RWPE1 (cell line): ENCODE data around the gene PRKAG3.

ENCODE experiments used
- CTCF ChIA-PET: fragments of 350-600 bp; sonication (Branson Sonifier 250); formaldehyde crosslinking; extraction: SDS; loops from one replicate; lab custom pipeline; 2021; lab: Yijun Ruan, JAX
- POLR2A ChIA-PET: fragments of 400-600 bp; formaldehyde crosslinking; extraction: SDS; loops from one replicate; lab custom pipeline; 2020; ENCODE audit warnings: antibody characterized with exemption; ENCODE audit not compliant: low non-redundant PET; lab: Yijun Ruan, JAX
- DNase-seq: peaks from one replicate; pipeline ENCODE4 v3.0.0; 2012; ENCODE audit warnings: low spot score
- H3K27ac ChIP-seq: fragments of 450-650 bp; 2 replicates; pipeline ENCODE4 v1.5.1; 2017
- TF ChIP-seq, protein P1 (sequence below): fragments of 450-650 bp; conservative IDR thresholded peaks from 2 replicates; pipeline ENCODE4 v1.5.1; 2017; ENCODE audit warnings: low read depth, mild to moderate bottlenecking

PRKAG3 gene

DNA sequence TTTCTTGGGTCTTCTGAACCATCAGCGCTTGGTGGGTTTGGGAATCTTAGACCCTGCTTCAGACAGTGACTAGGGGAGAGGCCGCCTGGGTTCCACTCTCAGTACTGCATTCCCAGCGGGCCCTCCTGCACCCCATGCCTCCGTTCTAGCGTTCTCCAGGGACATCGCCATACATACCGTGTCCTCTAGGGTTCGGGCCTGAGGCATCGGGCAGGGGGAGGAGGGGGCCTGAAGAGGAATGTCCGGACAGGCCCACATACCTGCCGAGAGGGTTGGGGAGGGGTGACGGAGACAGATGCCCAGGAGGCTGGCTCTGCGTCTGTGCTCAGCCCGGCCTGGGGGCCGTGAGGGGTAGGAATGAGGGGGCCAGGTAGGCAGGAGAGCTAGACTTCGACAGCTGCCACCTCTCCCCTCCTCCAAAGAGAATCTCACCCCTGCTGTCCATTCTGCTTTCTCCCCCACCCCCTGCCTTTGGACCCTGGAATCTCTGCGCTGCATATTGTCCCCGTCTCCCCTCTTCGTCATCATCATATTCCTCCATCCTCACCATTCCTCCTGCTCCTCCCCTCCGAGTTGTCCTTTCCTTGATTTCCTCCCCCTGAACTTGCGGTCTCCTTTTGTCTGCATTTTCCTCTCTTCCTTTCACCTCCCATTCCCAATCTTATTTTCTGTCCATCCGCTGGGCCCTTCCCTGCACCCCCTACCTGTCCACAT lies 41.2 kb upstream of the PRKAG3 start:
- TF ChIP-seq, protein P1, sequence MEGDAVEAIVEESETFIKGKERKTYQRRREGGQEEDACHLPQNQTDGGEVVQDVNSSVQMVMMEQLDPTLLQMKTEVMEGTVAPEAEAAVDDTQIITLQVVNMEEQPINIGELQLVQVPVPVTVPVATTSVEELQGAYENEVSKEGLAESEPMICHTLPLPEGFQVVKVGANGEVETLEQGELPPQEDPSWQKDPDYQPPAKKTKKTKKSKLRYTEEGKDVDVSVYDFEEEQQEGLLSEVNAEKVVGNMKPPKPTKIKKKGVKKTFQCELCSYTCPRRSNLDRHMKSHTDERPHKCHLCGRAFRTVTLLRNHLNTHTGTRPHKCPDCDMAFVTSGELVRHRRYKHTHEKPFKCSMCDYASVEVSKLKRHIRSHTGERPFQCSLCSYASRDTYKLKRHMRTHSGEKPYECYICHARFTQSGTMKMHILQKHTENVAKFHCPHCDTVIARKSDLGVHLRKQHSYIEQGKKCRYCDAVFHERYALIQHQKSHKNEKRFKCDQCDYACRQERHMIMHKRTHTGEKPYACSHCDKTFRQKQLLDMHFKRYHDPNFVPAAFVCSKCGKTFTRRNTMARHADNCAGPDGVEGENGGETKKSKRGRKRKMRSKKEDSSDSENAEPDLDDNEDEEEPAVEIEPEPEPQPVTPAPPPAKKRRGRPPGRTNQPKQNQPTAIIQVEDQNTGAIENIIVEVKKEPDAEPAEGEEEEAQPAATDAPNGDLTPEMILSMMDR: no peak
- H3K27ac ChIP-seq: no peak overlapping the region
- ChIA-PET CTCF (interaction anchor here (1.1 to 15.9 kb wide), 2 partner anchors 22 to 26 kb away, joined by 3 to 413 read pairs; no protein-coding TSS in a partner anchor), POLR2A (no interaction called here)
- no peak for DNase-seq

DNA sequence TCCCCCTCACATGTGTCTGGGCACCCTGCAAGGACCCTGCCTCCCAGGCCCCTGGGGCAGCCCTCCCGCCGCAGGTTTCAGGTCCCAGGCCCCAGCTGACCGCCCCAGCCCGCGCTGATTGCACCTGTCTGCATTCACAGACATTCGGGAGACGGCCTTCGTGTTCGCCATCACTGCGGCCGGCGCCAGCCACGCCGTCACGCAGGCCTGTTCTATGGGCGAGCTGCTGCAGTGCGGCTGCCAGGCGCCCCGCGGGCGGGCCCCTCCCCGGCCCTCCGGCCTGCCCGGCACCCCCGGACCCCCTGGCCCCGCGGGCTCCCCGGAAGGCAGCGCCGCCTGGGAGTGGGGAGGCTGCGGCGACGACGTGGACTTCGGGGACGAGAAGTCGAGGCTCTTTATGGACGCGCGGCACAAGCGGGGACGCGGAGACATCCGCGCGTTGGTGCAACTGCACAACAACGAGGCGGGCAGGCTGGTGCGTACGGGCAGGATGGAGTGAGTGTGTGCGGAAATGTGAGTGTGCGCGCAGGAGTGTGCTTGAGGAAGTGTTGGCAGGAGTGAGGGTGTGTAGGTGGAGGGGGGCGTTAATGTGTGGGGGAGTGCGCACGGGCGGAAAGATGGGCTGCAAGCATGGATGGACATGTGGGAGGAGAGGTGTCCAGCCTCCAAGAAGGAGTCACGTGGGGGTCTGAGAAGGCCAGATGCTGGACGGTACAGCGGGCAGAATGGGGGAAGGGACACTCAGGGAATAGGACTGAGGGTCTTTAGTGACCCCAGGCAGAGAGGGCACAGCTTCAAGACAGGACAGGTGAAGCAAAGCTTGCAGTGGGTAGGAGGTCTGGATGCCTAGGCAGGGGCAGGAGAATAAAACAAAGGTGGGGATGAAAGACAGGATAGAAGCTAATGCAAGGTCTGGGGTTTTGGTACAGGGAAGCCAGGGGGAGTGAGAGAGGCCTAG lies 40.0 kb upstream of the PRKAG3 start:
- CTCF ChIA-PET: interaction anchor here (1.1 to 1.6 kb wide), 2 partner anchors 27 kb away, joined by 3 to 5 read pairs; no protein-coding TSS in a partner anchor
- no peak for DNase-seq
- POLR2A ChIA-PET: no interaction called here
- H3K27ac ChIP-seq: no peak overlapping the region
- TF ChIP-seq, protein P1: no peak

DNA sequence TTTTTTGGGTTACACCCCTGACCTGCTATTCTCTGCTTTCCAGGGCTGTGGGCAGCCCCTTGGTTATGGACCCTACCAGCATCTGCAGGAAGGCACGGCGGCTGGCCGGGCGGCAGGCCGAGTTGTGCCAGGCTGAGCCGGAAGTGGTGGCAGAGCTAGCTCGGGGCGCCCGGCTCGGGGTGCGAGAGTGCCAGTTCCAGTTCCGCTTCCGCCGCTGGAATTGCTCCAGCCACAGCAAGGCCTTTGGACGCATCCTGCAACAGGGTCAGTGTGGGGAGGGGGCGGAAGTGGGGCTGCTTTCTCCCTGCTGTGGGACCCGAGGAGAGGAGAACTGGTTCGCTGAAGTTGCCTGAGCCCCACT lies 39.4 kb upstream of the PRKAG3 start:
- TF ChIP-seq, protein P1: no peak
- no peak overlapping the region for H3K27ac ChIP-seq
- no peak for DNase-seq
- ChIA-PET CTCF (interaction anchor here (1.6 kb wide), 1 partner anchor 27 kb away, joined by 5 read pairs; no protein-coding TSS in a partner anchor), POLR2A (no interaction called here)

DNA sequence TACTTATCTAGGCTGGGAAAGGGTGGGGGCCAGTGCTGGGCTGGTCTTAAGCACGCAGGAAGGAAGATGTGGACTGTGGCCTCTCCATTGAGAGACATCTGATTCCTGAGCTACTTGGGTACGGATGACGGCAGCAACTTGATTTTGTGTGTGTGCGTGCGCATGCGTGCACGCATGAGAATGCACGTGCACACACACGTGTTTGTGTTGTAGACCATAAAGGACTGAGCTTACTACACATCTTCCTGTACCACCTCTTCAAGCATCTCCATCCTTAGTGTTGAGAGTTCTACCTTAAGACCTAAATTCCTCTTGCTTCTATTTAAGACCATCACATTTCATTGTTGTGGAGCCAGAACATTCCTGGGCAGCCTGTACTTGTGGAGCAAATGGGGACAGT lies 37.5 kb upstream of the PRKAG3 start:
- TF ChIP-seq, protein P1: no peak
- POLR2A ChIA-PET: interaction anchor here (0.6 kb wide), 1 partner anchor 186 kb away, joined by 6 read pairs; no protein-coding TSS in a partner anchor

DNA sequence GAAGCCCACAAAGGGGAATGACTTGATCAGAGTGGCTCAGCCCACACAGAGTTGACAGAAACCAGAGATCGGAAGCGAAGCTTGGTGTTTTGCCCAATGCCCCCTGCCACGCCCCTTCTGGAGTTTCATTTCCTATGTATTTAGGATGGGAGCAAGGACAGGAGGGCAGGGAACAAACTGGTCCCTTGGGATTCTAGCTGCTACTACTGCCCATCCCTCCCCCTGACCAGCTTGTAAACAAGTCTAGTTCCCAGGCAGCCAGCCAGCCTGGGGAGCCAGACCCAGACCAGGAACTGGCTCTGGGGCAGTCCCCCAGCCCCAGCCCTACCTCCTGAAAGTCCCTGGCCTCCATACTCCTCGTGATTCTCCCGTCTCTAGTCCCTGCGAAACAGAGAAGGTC lies 36.3 kb upstream of the PRKAG3 start:
- DNase-seq: no peak
- no peak overlapping the region for H3K27ac ChIP-seq
- CTCF ChIA-PET: interaction anchor here (0.6 to 0.9 kb wide), 2 partner anchors 8 to 68 kb away, joined by 3 to 4 read pairs; no protein-coding TSS in a partner anchor
- TF ChIP-seq, protein P1: no peak
- POLR2A ChIA-PET: no interaction called here

More for the DNA sequence above, 37.5 kb upstream of the PRKAG3 start:
- CTCF ChIA-PET: interaction anchor here (1.3 kb wide), 1 partner anchor 12 kb away, joined by 4 read pairs; the partner anchor contains the start of gene WNT10A
- no peak for DNase-seq
- no peak overlapping the region for H3K27ac ChIP-seq

DNA sequence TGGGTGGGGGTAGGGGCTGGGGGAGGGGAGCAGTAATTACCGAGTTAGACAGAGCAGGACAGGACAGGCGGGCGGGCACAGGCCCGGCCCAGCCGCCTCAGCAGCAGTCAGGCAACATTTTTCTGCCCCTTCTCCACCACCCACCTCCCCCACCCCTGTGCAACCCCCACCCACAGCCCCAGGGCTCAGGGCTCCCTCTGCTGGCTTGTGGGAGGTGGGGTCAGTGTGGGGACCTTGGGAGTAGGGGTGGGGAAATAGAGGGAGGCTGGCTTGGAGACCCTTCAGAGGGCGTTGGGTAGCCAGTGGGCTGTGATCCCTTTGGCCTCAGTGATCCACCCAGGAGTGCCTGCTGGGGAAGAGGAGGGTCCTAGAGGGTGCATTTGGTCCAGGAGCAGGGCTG lies 34.4 kb upstream of the PRKAG3 start:
- ChIA-PET CTCF (interaction anchor here (0.5 to 1.8 kb wide), 2 partner anchors 11 kb away, joined by 4 to 9 read pairs; no protein-coding TSS in a partner anchor), POLR2A (no interaction called here)
- no peak for DNase-seq
- no peak overlapping the region for H3K27ac ChIP-seq
- TF ChIP-seq, protein P1: no peak
